ENCODE results near the gene IL4.

Gene IL4

GRCh38 chr5:132658381-132659302 lies 15.1 kb upstream of the IL4 start:
- DNase-seq, result no peak

GRCh38 chr5:132659598-132660493 lies 13.9 kb upstream of the IL4 start:
- DNase-seq, result no peak

GRCh38 chr5:132661231-132662003 lies 12.4 kb upstream of the IL4 start:
- no peak for DNase-seq

GRCh38 chr5:132662004-132662401 lies 11.8 kb upstream of the IL4 start:
- DNase-seq, result no peak

GRCh38 chr5:132662925-132663770 lies 10.6 kb upstream of the IL4 start:
- DNase-seq, result no peak

- no peak for DNase-seq
These were observed 9.8 kb upstream of the IL4 start for GRCh38 chr5:132663771-132664695.

- DNase-seq, result no peak
These were observed 9.0 kb upstream of the IL4 start for GRCh38 chr5:132664696-132665209.

- no peak for DNase-seq
These were observed 8.2 kb upstream of the IL4 start for GRCh38 chr5:132665574-132666080.

GRCh38 chr5:132666310-132667123 lies 7.3 kb upstream of the IL4 start:
- no peak for DNase-seq

- no peak for DNase-seq
These were observed 6.5 kb upstream of the IL4 start for GRCh38 chr5:132667309-132667708.

- no peak for DNase-seq
These were observed 5.8 kb upstream of the IL4 start for GRCh38 chr5:132667761-132668705.

GRCh38 chr5:132668706-132669454 lies 4.9 kb upstream of the IL4 start:
- no peak for DNase-seq

- DNase-seq, result no peak
These were observed 4.4 kb upstream of the IL4 start for GRCh38 chr5:132669455-132669820.

- no peak for DNase-seq
These were observed 3.6 kb upstream of the IL4 start for GRCh38 chr5:132669966-132670882.

- DNase-seq, result no peak
These were observed 2.8 kb upstream of the IL4 start for GRCh38 chr5:132671000-132671399.

- no peak for DNase-seq
These were observed 301 bp upstream of the IL4 start for GRCh38 chr5:132673488-132673887.

Measured in activated CD4-positive, alpha-beta T cell treated with anti-CD3 and anti-CD28 coated beads, Interleukin-2, amount 50 U/mL, for 4 hours (primary cell).